NCI-H128 (cell line): Measurements from ENCODE around the gene CASTOR1.
A peak's percentile ranks its signal among the peaks of the same experiment; 100 is the strongest.

Source experiments
- DNase-seq: peaks from one replicate; lab custom pipeline; 2025; ENCODE audit not compliant: unreplicated experiment; lab: John Stamatoyannopoulos, UW

CASTOR1 gene

DNA sequence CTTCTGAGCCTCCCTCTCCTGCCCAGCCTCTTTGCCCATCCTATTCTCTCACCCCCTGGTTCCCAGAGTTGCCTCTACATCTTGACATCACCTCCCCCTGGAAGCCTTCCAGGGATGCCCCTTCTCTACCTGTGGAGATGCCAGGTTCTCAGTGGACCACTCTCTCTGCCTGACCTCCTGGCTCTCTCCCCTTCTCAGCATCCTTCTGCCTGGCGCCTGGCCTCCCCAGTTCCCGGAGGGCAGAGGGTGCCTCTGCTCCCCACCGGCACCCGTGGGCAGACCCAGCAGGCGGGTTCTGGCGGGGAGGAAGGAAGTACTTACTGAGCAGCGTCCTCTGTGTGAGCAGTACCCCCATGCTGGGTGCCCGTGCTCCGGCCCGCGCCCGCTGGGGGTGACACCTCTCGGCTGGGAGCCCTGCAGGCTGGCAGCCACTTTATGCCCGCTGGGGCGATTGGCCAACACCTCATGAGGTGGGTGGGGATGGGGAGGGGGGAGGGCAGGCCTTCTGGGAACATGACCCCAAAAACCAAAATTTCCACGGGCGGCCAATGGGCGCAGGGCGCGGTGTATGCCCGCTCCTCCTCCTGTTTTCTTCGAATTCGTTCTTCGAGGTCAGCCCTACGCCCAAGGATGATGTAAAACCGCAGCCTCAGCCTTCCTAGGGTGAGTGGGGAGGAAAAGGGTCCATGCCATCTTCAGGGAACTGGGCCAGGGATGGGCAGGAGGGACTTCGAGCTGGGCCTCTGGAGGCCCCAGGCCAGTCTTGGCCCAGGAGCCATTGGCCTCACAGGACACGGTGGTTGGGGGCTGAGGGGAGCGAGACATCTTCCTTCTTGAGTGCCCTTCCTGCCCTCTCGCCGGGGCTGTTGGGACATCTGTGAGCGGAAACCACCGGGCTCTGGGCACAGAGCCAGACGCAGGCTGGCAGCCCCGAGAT, 22.6 kb downstream of the CASTOR1 start, which contains the start of gene OSM:
OSM (minus strand) TSS at position 407 of the 937 bp plus-strand sequence; CDS start at position 355, 52 bp downstream.
- no peak for DNase-seq

DNA sequence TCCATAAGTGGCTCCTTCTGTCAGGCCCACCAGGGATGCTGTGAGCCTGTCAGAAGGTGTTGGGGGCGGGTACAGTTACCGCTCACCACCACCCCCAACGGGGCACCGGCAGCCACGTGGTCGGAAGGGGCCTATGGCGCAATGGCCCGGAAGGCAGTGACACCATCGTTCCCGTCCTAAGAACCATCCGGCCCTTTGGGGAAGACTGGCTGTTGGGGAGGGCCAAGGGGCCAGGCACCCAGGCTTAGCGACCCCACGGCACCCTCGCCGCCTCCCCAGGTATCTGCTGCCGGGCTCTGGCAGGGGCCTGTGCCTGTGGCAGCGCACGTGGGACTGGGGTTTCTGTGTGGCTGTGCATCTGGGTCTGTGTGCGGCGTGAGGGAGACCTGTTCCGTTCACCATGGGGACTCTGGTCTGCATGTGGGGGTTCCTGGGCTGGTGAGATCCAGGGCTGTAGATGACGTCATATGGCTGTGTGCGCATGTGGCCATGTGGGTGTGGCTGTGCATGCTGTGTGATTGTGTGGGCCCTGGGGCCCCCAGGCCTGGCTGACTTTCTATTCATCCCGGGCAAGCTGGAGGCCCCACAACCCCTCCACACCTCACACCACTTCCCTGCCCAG, 23.4 kb downstream of the CASTOR1 start:
- DNase-seq = no peak

DNA sequence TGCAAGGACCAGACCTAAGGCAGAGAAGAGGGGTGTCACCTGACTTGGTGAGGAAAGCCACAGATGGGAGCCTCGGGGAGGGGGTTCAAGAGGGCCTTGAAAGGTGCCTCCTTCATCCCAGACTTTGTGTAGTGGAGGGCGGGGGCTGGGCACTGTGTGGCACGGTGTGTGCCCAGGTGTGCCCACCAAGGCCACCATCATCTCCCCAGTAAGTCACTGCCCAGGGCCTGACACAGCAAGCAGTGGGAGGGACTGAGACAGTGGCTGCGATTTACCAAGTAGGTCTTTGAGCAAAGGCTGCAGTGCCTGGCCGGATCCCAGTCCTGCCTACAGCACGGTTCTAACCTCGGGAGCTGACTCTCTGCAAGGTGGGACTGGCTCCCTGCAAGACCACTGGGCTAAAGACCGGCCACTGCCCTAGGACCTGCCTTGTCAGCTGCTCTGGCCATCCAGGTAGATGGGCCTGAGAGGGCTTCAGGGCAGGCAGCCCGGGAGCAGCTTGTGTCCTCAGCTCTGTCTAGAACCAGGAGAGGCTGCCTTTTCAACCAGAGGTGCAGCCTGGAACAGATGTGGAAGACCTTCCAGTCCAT, 24.1 kb downstream of the CASTOR1 start:
- DNase-seq = no peak

DNA sequence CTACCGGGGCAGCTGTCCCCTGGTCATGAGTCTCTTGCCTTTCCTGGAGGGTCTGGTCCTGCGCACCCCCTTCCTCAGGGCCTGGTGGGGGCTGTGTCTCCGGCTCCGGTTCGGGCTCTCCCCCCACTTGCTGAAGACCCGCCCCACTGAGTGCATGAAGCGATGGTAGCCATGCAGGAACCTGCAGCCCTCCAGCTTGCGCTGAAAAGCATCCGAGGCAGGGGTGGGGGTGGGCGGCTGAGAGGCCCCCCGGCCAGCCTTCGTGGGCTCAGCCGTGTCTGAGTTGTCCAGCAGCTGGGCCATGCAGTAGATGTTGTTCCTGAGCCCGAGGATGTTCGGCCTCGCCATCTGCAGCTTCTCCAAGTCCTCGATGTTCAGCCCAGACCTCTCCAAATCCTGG, 25.4 kb downstream of the CASTOR1 start:
- no peak for DNase-seq

DNA sequence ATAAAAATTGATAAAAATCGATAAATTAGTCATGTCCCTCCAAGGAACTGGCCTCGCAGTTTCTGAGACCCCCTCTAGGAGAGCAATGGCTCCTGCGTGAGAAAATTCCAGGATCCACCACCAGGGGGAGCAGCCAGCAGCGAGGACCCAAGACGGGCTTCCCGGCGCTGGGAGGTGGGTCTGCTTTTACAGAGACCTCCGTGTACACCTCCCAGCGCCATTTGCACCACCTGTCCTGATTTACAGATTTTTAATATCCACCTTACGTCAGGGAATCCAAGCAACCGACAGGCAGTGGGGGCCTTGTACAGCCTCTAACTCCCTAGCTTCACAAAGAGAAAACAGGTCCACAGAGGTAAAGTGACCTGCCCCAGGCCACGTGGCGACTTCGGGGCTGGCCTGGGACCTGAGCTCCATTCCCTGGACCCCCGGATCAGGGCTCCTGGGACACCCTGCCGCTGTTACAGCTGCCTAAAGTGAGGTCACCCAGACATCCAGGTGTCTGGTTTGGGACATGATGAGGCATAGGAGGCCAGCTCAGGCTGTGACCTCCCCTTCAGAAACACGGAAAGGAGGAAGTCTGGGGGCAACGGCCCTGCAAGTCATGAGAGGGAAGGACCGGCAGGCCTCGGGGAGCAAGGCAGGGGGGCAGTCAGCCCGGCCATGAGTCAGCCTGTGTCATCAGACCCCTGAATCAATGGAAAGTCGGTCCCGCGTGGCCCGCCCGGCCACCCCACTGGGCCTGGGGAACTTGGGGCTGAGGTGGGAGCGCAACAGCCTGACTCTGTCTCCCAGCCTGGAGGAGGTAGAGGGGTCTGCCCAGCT, 26.2 kb downstream of the CASTOR1 start:
- DNase-seq = peak; percentile 21

DNA sequence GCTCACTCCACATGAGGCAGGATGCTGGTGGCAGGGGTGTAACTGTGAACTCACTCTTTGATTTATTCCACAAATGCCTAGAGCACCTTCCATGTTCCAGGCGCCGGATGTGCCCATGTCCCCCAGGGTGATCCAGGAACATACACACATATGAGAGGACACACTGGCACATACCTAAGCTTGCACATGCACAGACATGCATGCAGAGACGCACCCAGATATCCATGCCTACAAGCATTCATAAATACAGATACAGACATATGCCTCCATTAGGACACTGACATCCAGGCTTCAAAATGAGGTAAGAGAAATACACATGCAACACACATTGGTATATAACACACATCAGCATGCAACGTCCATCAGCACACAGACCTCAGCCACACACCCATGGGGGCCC, 27.2 kb downstream of the CASTOR1 start:
- DNase-seq = no peak

DNA sequence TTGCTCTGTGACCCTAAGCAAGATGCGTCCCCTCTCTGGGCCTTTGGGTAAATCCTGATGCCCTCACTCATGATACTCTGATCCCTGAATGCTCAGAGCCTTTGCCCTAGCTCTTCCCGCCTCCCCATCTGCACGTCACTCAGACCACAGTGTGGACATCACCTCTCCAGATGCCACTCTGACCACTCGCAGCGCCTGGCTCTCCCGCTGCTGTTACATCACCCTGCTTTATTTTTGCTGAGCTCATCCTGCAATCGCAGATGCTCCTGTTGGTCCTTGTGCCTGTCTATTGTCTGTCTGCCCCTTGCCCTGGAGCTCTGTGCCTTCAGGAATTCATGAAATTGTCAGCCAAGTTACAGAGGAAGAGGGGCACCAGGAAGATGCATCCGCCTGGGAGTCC, 28.2 kb downstream of the CASTOR1 start:
- DNase-seq = no peak

DNA sequence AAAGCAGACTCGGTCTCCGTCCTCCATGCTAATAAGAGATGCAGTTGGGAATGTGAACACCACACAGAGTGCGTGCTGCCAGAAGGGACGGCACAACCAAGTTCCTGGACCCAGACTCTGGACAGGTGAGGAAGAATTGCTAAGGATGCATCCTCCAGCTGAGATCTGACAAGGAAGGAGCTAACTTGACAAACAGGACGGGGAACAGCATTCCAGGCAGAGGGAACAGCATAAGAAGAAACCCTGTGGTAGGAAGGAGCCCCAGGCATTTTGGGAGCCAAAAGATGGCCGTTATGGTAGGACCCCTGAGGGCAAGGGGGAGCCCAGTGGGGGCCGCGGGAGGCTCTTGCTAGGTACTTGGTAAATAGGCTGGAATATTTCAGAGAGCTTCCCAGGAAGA, 28.6 kb downstream of the CASTOR1 start:
- DNase-seq = no peak

DNA sequence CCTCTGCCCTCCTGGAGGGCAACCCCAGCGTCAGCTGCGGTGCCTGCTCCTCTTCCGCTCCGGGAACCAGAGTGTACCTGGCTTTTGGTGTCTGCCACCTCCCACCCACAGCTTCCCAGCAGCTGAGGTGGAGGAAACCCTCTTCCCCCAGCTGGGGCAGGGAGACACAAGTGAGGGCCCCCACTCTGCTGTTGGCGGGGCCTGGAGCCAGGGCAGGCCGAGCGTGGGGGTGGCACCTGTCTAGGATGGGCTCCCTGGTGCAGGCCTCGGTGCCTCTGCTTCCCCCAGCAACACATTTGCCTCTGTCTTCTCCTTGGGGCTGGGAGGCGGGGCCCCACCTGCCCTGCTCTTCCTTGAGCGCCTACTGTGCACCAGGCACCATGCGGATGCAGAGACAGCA, 29.0 kb downstream of the CASTOR1 start:
- no peak for DNase-seq

DNA sequence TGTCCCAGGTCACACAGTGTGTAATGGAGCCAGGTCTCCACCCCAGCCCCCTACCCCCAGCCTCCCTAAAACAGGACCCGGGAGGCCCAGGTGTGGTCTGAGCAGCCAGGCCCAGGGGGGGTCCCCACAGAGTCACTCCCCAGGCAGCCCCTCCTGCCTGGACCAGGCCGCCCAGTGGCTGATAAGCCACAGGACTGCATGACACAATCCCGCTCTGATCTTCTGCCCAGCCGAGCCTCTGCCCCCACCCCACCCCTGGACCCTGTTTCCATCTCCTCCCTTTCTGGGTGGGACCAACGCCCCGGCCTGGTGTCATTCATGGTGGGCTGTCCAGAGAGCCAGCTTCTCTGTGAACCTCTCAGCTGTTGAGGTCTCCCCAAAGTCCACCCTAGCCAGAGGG, 35.0 kb downstream of the CASTOR1 start:
- no peak for DNase-seq

DNA sequence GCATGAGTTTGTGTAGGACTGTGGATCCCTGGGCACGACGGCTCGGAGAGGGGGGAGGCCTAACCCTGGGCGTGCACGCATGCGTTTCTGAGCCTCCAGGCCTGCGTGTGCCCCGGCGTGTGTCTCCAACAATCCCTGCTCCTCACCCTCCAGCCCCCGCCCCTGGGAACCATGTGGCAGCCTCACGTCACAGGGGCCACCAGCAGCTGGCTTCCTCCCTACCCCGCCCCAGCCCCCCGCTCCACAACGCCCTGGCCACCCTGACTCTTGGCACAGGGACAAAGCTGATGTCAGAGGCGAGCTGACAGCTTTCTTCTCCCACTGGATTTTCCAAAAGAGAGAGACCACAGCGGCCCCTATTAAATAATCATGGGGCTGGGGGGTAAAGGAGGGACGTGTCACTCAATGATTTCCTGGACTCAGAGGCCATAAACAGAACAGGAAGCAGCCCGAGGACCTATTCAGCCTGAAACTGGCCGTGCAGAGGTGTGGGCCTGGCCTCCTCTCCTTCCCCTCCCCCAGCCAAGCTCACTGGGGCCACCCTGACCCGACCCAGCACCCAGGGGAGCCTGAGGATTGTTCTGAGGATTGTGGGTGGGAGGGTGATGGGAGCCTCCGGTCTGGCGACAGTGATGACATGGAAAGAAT, 36.0 kb downstream of the CASTOR1 start:
- no peak for DNase-seq

DNA sequence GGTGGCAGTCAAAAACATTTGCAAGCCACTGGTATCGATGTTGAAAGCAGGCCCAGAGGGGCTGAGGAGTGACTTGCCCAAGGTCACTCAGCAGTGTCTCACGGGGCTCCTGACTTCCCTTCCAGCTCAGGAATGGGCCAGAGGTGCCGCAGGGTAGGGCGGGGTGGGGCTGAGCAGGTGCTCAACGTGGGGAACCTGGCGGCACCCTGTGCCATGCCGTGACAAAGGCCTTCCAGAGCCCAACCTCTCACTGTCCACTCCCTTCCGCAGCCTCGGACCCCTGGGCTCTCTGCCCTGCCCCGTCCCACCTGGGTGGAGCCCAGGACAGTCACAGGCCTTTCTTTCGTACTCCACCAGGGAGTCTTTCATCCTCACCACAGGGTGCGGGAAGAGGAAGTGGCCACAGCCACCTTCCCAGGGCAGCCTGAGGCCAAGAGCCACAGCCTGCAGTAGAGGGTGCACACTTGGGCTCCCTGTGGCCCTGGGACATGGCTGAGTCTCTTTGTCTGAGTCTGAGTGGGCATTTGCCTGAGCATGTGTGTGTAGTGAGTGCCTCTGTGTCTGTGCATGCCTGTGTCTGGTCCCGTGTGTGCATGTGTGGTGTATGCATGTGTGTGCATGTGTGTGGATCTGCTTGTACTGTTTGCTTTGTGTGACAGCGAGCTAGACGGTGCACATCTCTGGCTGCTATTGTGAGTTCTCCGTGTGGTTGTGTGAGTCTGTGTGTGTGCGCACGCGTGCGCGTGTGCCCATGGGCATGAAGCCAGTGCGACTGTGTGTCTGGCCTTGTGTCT, 36.7 kb downstream of the CASTOR1 start:
- no peak for DNase-seq

DNA sequence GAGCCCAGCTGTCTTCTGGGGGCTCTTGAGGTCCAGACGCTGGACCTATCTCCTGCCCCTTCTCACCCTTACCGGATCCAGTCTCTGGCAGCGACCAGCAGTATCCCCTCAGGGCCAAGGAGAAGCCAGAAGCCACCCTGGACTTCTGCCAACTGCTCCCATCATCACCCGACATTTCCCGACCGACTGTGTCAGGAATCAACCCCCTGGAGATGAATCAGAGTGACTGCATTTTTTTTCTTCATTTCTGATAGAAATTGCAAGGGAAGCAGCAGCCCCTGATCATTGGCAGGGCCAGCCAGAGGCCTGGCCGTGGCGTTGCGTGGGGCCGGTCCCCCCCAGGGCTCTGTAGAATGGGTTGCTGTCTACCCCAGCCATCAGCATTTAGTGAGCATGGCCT, 37.6 kb downstream of the CASTOR1 start:
- DNase-seq = no peak

DNA sequence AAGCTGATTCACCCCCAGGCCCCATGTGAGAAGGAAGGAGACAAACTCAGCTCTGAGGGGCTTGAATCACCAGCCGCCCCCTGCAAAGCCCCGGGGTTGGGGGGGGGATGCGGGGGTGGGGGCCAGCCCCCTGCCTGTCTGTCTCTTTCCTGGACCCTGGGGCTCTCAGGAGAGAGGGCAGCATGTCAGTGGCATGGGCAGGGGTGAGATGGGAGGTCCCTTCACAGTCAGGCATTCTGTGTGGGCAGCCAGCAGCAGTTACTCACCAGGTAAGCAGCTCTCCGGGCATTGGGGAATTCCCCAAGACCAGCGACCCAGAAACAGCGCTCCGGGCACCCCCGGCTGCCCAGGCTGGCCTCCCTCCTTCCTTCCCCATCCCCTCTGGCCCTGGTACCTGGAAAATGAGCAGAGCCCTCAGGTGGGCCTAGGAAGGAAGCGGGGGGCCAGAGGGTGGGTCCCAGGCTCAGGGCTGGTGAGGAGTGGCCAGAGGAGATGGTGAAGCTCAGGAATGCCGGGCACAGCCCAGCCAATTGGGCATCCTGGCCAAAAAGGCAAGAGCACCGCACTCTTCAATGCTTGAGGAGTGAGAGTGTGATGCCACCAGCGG, 38.5 kb downstream of the CASTOR1 start:
- no peak for DNase-seq

DNA sequence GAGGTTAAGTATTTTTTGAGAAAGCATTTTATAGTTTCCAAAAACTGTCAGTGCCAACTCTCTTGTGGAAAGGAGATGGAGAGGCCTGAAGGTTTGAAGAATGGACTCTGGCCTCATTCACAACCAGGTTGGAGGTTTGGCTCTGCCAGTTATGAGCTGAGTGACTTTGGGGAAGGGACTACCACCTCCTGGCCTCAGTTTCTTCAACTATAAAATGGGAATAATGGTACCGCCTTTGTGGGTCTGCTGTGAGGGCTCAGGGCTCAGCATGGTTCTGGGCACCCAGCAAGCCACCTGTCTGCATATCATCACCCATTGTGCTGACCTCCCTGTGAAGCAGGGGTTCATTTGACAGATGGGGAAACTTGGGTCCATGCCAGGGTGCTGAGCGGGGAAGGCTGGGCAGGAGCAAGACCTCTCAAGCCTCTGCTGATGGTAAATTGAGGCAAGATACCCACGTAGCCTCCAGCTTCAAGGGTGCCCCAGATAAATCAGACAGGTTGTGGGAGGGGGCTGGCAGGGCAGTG, 39.2 kb downstream of the CASTOR1 start:
- no peak for DNase-seq

DNA sequence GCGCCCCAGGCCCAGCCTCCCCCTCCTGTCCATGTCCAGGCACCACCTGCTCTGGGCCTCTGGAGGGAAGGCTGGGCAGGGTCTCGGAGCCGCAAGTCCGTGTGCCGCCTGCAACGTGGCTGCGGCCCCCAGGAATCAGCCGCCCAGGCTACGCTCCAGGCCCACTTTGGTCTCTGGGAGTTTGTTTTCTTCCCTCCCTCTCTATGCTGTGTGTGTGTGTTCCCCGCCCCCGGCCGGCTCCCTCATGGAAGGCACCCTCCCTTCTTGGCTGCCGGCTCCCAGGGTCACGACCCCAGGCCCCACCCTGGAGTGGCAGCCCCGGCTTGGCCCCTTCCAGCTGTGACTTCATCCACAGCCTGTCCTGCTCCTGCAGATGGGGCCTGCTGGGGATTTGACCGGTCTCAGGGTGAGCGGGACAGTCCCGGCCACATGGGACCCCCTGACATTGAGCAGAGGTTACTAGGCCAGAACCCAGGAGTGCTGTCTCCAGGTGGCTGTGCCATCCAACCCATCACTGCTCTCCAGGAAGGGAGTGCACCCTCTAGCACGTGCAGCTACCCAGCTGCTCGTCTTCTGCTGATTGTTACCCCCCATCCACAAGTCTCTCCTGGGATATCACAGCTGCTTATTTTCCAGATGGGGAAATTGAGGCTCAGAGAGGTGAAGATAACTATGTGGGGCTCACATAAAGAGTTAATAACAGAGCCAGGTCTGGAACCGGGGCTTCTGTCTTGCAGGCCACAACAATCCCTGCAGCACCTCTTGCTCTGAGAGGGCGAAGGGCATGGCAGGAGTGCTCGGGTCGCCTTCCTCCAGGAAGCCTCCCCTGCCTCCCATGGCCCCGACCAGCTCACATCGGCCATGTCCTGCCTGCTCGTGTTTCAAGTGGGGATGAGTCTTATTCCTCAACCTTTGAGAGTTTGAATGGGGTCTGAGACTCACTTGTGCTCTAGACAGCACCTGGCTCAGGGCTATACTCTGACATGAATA, 40.0 kb downstream of the CASTOR1 start:
- no peak for DNase-seq

DNA sequence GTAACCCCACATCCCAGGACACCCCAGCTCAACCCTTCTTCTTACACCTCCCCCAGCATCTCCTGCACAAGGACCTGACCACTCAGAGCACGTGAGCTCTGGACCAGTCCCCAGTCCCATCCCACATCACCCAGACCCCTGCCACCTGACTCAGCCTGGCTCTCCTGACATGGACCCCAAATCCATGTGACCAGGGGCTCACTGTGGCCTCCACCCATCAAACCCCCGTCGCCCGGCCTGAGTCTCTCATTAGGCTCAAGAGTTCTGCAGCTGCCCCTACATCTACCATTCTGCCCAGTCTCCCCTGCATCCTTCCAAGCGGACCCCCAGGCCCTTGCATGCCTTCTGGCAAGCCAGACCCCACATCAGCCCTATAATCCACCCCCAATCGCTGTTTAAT, 40.8 kb downstream of the CASTOR1 start:
- DNase-seq = no peak

DNA sequence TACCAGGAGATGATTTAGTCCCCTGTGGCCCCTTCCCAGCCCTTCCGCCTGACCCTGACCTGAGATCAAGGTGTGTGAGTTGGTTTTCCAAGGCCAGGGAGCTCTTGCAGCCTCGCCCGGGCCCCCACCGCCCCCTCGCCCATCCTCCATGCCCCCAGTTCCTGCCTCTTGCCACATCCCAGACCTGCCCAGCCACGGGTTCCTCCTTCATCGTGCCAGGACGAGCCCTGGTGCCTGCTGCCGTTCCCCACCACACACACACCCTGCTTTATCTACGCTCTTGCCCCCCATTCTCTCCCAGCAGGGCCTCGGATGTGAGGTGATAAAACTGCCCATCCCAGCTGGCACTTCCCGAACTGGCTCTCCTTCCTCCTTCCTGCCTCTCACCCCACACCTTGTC, 41.3 kb downstream of the CASTOR1 start:
- no peak for DNase-seq
